ENCODE data around the gene FRAS1.
"Not testable (repeated sequence)": the region's sequence is repeated elsewhere in the genome, so short reads cannot be mapped to it uniquely, and the experiment has no call there.

FRAS1 gene, protein sequence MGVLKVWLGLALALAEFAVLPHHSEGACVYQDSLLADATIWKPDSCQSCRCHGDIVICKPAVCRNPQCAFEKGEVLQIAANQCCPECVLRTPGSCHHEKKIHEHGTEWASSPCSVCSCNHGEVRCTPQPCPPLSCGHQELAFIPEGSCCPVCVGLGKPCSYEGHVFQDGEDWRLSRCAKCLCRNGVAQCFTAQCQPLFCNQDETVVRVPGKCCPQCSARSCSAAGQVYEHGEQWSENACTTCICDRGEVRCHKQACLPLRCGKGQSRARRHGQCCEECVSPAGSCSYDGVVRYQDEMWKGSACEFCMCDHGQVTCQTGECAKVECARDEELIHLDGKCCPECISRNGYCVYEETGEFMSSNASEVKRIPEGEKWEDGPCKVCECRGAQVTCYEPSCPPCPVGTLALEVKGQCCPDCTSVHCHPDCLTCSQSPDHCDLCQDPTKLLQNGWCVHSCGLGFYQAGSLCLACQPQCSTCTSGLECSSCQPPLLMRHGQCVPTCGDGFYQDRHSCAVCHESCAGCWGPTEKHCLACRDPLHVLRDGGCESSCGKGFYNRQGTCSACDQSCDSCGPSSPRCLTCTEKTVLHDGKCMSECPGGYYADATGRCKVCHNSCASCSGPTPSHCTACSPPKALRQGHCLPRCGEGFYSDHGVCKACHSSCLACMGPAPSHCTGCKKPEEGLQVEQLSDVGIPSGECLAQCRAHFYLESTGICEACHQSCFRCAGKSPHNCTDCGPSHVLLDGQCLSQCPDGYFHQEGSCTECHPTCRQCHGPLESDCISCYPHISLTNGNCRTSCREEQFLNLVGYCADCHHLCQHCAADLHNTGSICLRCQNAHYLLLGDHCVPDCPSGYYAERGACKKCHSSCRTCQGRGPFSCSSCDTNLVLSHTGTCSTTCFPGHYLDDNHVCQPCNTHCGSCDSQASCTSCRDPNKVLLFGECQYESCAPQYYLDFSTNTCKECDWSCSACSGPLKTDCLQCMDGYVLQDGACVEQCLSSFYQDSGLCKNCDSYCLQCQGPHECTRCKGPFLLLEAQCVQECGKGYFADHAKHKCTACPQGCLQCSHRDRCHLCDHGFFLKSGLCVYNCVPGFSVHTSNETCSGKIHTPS (N-terminal part only)

DNA sequence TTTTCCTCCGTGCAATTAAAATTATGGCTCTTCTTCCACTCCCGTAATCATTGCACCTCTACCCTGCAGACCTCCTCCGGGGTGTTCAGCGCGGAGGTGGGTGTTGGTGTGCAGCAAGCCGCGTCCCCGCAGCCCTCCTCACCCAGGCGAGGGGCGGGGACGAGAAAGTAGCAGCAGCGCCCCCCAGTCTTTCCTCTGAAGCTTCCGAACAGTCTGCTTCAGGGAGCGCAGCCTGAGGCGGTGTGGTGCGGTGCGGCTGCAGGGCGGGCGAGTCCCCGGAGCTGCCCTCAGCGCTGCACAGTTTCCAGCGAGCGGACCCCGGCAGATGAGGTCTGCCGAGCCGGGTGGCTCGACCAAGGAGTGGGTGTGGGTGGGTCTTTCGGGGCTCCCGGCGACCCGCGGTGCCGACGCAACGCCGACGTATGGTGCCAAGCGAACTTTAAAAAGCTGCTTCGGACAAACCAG is at the start of gene FRAS1:
FRAS1 (plus strand) TSS at position 189 of the 465 bp plus-strand sequence. CDS start 687 bp downstream, outside the sequence.
- no peak for DNase-seq (ENCODE audit: low read depth in 1 of 2, low spot score in 1 of 2)

DNA sequence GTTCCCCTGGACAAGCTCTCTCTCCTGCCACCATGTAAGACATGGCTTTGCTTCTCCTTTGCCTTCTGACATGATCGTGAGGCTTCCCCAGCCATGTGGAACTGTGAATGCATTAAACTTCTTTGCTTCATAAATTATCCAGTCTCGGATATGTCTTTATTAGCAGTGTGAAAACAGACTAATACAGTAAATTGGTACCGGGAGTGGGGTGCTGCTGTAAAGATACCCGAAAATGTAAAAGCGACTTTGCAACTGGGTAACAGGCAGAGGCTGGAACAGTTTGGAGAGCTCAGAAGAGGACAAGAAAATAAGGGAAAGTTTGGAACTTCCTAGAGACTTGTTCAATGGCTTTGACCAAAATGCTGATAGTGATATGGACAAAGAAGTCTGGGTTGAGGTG is 46.1 kb upstream of the FRAS1 start:
- DNase-seq (ENCODE audit: low read depth in 1 of 2, low spot score in 1 of 2), result not testable (repeated sequence)

DNA sequence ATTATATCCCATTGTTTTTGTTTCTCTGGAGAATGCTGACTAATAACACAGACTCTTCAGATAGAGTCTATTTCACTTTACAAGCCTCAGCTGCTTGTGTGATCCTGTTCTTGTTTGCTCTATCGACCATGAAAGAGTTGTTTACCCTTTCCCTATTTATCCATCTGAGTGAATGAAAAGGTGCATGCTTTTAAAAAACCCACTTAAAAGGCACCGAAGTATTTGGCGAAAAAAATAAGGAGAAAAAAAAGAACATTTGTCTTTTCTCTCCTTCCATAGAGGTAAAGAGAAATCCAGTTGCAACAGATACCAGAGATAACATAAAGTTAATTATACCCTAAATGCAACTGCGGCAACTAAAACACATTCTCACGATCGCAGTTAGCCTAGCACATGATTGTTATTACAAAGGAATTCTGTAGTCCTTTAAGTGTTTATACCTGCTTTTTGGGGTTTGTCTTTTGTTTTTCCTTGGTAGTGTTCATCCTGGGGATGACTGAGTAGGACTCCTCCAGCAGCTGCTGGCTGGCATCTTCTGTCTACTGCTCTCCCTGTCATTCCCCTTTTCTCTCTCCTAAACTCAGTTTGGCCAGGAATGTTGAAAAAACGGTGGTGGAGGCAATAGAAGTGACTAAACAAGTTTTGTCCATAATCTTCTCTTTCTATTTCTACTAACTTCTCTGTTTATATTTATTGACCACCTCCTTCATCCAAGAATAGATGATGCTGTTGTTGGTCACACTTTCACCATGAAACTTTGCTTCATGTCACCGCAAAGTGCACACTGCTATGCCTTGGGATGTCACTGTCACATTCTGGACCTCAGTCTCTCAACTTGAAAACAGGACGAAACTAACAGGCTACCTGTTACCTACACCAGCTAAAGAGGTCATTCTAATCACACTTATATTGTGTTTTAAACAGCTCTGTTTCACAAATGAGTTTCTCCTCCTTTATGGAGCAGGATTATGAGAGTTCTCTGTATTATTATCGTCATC is 41.9 kb upstream of the FRAS1 start:
- DNase-seq (ENCODE audit: low read depth in 1 of 2, low spot score in 1 of 2), result no peak

DNA sequence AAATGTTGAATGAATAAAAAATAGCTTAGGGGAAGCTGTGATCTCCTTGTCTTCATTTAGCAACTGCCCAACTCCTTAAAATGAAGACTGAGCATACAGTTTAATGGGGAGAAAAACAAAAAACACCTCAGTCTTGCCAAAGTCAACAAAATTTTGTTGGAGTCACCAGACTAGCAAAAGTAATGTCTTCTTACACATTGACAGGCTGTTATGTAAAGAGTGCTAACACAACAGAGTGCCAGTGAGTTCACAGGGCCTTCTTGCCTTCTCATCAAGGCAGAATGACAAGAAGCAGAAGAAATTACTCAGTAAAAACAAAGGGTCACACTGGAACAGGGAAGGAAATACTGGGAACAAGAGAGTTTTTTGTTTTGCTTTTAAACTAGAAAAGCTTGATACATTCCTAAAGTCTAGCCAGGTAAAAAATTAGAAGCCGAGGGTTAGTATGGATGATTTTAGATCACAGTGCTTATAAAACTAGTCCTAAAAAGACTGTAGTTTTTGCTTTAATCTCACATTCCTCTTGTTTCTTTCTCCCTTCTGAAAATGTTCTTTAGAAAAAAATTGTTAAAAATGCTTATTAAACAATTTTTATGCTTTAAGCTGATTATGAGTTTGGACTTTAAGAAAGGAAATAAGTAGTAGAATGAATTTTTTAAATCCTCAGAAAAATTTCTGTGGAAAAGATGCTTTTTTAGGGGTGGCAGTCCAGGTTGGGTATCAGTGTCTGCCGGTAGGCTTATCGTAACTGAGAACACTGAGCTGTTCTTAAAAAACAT is 38.7 kb upstream of the FRAS1 start:
- no peak for DNase-seq (ENCODE audit: low read depth in 1 of 2, low spot score in 1 of 2)

DNA sequence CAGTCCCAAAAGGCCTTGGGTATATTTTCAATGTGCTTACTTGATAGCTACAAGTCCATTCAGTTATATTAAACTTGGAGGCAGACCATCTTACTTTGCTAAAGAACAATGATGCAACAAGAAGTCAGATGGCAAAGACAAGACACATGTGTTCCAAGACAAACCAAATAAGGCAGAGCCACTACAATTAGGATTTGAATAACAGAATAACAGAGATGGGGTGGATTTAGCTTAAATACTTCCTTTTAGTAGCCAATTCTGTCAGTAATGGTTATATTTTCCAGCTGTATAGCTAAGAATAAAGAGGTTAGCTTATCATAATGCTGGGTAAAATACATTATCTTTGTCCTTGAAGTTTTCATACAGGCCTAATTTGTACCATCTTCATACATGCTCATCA is 37.7 kb upstream of the FRAS1 start:
- DNase-seq (ENCODE audit: low read depth in 1 of 2, low spot score in 1 of 2), result no peak

DNA sequence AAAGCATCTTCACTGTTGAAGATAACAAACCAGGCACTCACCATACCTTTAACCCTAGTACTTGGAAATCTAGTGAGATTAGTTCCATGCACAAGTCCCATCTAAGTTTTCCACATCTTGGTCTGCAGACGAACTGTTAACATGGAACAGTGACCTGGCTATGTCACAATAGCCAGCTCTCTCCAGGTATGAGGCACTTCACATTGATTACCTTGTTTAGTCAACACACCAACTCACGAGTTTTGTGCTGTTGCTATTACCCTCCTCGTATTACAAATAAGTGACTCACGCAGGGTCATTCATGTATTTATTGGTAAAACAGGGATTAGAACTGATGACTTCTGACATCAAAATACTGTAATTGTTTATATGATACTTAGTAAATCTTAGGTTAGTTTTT is 36.4 kb upstream of the FRAS1 start:
- no peak for DNase-seq (ENCODE audit: low read depth in 1 of 2, low spot score in 1 of 2)

DNA sequence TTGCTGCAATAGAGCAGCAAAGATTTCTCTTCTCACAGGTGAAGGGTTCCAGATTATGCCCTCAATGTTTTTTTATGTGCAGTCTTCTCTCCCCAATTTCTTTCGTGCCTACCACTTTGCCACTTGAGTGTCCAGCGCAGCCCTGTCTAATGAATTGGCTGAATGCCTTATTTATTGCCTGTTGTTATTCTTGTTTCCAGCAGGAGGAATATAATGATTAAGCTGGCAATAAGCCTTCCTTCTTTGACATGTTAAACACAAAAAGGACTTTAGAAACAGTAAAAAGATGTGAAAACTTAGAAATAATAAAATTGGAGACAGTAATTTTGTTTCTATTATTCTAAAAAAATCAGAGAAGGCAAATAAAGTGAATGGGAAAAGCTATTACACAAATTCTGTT is 34.6 kb upstream of the FRAS1 start:
- no peak for DNase-seq (ENCODE audit: low read depth in 1 of 2, low spot score in 1 of 2)

DNA sequence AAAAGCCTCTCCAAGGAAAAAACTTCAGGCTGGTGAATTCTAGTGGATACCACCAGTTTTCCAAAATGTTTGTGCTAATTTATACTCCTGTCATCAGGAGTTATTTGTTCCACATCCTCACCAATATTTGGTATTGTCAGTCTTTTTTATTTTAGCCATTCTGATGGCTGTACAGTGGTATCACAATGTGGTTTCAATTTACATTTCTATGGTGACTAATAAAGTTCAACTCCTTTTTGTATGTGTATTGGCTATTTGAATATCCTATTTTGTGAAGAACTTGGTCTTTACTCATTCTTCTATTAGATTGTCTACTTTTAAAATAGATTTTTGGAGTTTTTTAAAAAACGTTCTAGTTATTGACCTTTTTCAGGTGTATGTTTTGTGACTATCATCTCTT is 33.0 kb upstream of the FRAS1 start:
- no peak for DNase-seq (ENCODE audit: low read depth in 1 of 2, low spot score in 1 of 2)

DNA sequence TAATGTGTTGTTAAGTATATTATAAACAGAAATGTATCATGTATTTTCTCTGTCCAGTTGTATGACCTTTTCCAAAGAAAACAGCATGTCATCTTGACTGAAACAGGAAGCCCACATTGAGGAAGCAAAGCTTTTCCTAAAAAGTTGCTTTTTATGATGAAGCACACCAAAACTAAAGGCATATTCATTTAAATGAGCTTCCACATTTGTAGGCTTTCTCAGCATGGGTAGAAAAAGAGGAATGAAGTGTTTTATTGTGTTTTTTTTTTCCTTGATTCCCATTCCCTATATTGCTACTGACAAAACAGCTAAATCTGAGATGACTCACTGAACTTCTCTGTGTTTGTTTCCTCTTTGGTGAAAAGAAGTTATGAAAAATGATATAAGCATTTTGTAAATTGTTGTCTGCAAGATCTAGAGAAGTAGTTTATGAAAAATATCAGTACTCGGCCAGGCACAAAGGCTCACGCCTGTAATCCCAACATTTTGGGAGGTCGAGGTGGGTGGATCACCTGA is 32.5 kb upstream of the FRAS1 start:
- DNase-seq (ENCODE audit: low read depth in 1 of 2, low spot score in 1 of 2), result no peak

DNA sequence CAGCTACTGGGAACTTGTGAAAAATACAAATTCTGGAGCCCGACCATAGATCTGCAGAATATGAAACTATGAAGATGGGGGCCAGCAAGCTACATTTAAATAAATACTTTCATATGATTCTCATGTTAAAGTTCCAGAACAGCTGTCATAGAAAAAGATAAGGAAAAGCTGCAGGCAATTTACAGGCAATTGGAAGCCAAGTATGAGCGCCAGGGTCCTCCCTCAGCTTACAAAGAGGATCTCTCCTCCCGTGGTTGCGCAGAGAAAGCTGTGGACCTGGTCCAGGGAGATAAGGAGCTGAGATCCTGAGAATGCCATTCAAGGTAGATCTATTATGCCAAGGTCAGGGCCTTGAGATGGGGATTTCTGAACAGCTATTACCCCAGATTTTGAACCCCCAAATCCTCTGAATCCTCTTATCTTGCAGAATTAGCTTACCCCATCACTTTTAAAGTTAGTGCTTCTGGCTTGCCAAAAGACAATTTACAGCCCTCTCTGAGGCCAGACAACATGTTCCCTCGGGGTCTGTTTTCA is 25.6 kb upstream of the FRAS1 start:
- no peak for DNase-seq (ENCODE audit: low read depth in 1 of 2, low spot score in 1 of 2)

DNA sequence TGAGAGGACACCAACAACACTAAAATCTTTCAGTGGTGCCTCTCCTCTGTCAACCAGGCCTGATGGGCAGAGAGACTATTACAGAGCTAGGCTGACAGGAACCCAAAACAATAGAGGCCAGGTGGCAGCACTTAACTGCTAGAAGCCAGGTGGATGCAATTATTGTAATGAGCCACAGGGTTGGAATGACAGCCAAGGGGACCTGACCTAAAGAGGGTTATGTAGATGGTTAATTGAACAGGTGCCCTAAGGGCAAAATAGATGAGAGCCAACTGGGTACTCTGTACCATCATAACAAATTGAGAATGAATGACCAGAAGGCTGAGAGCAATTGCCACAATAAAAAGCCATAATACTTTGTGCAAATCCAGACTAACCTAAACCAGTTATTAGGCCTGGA is 24.7 kb upstream of the FRAS1 start:
- DNase-seq (ENCODE audit: low read depth in 1 of 2, low spot score in 1 of 2), result no peak

DNA sequence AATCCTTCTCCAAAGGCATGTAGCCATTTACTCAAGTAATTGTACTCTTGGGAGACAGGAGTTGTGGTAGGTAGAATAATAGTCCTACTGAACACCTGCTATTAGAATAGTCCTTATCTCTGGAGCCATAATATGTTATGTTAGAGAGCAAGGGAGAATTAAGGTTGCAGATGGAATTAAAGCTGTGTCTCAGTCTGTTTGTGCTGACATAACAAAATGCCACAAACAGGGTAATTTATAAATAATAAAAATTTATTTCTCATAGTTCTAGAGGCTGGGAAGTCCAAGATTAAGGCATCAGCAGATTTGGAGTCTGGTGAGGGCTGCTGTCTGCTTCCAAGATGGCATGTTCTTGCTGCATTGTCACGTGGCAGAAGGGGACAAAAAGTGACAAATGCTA is 24.2 kb upstream of the FRAS1 start:
- DNase-seq (ENCODE audit: low read depth in 1 of 2, low spot score in 1 of 2), result no peak

DNA sequence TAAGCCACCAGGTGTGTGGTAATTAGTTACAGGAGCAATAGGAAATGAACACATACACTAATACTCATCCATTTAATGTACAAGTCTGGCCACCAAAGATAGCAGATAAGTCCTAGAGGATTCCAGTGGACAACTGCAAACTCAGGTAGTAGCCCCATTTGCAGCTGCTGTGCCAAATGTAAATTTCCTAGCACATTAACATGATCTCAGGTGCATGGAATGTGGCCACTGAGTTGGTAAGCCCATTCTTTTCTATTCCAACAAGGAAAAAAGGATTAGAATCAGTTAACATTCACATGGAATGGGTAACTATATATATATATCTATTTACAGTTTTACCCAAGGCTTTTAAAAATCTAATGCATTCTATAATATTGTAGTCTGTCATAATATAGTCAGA is 23.3 kb upstream of the FRAS1 start:
- no peak for DNase-seq (ENCODE audit: low read depth in 1 of 2, low spot score in 1 of 2)

DNA sequence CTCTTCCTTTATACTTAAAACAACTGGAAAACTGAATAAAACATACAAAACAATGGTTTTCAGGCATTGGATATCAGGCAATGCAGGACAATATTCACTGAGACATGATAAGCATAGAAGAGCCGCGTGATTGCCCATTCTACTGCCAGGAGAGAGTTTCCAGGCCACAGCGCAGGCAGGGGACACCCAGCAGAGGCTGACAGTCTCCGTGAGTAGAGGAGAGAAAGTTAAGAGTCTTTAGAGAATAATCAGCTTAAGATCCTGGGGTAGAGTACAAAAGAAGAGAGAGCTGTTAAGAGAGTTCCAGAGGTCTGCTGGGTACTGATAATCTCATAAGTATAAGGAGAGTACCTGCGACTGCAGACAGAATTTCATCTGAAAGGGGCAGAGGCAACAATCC is 18.4 kb upstream of the FRAS1 start:
- no peak for DNase-seq (ENCODE audit: low read depth in 1 of 2, low spot score in 1 of 2)

DNA sequence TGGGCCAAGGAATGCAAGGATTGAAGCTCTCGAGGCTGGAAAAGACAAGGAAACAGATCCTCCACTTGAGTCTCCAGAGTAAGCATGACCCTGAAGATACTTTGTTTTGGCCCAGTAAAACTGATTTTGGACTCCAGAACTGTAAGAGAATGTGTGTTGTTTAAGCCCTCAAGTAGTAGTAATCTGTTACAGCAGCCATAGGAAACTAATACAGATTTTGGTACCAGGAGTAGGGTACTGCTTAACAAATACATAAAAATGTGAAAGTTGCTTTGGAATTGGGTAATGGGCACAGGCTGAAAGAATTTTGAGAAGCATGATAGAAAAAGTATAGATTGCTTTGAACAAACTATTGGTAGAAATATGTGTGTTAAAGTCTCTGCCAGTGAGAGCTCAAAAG is 17.4 kb upstream of the FRAS1 start:
- no peak for DNase-seq (ENCODE audit: low read depth in 1 of 2, low spot score in 1 of 2)

DNA sequence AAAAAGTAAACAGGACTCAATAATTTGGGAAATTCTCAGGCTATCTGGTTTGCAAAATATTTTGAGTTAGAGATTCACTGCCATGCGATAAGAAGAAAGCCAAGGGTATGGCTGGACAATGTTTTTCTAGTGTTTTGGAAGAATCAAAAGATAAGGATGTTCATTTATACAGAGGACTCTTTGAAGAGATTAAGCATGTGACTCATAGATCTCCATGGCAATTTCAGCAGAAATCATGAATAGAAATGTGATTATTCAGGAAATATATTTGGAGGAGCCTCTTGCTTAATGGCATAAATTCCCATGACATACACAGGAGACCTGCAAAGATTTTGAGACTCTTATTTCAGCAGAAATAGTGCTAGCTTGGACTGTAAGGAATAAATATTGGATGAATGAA is 16.7 kb upstream of the FRAS1 start:
- DNase-seq (ENCODE audit: low read depth in 1 of 2, low spot score in 1 of 2), result no peak

DNA sequence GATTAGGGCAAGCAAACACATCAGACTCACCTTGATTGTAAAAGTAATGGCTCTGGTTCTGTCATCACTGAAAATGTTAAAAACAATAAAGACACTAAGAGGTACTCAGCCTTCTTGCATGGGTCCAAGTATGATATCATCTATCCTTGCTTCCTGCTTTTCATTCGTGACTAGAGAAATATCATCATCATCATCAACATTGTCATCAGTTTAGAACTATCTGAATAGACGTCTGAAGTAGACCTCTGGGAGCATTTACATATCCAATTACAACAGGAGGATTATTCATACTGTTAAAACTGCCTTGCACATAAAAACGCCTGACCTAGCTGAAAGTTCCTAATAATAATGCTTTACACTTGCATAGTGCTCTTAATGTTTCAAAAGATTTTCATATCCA is 9.8 kb upstream of the FRAS1 start:
- no peak for DNase-seq (ENCODE audit: low read depth in 1 of 2, low spot score in 1 of 2)

DNA sequence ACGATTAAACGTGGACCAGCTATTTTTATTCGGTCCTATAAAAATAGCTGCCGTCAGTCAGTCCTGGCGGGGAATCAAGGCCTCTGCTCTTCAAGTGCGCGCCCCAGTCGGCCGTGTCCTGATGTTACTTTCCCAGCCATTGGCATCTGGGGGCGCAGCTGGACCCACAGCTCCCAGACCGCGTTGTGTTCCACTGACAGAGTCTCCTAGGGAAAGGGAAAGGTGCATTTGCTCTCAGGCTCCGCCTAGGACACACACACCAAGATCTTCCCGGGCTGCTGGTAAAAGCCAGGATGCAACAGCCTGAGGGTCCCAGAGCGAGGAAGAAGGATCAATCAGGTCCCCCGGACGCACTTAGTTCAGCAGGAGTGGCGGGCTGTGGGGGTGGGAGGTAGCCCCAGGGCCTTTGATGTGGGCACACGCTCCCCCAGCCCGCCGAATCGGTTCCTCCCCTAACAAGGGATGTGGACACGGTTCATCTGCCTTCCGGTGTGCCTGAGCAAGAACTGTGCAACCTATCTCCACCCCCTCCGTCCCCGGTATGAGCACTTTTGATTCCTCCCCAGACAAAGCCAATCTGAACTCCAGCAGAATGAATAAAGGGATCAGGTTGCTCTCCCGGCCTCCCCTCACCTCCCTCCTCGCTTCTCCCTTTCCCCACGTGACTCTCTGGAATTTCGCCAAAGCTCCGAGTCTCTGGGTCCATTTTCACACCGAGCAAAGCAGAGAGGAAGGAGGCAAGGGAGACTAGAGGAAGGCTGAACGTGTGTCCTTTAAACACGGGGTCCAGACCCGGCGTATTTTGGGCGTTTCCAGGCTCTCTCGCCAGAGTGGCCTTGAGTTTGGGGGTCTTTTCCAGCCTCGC is 626 bp upstream of the FRAS1 start:
- no peak for DNase-seq (ENCODE audit: low read depth in 1 of 2, low spot score in 1 of 2)

All from stimulated activated CD4-positive, alpha-beta T cell treated with anti-CD3 and anti-CD28 coated beads, Interleukin-15, amount 100 ng/mL, for 1 hour (primary cell).